ENCODE data around the gene ZGLP1. TPM values are rescaled to one million over a fixed set of nuclear protein-coding genes. Genes with fewer than 3 reads are reported as not detected.

The ZGLP1 gene
- polyA plus RNA-seq, 1 donor (not counting 4 experiments of a cell fraction or from before 2014, with no cell fraction given), result 0.43 TPM

- H3K36me3 ChIP-seq (ENCODE audit: control insufficient read depth in 2 of 2, extremely low read depth in 1 of 2, insufficient read depth in 2 of 2, low read length in 2 of 2), result no peaks in the 10 kb centered on the region
- peaks cover 40% of the 10 kb centered on the region for H3K4me1 ChIP-seq (ENCODE audit: control insufficient read depth, extremely low read depth, insufficient read depth, low read length)
- no peaks in the 10 kb centered on the region for H3K9me1 ChIP-seq (ENCODE audit: control insufficient read depth, extremely low read depth, insufficient read depth, low read length)
- H3K79me2 ChIP-seq (ENCODE audit: control insufficient read depth, insufficient read depth, low read length), result no peaks in the 10 kb centered on the region
- peak overlapping the region; percentile 43 for H2AFZ ChIP-seq (ENCODE audit: control insufficient read depth, low read length)
- no peak overlapping the region for H3K27ac ChIP-seq (ENCODE audit: control insufficient read depth, insufficient read depth, low read length)
- TF ChIP-seq CTCF (optimal IDR thresholded peaks at IDR 0.05 in 1 of 3, IDR thresholded peaks at IDR 0.05 in 1 of 3, conservative IDR thresholded peaks at IDR 0.05 in 1 of 3; ENCODE audit: extremely low read depth in 1 of 3, insufficient read depth in 2 of 3, low read length in 3 of 3), result no peak
- TF ChIP-seq EZH2 (IDR thresholded peaks at IDR 0.05; ENCODE audit: low read length), result peak; percentile 61
- H3K9me3 ChIP-seq (ENCODE audit: control insufficient read depth, low read depth, low read length), result no peaks in the 10 kb centered on the region
- peak overlapping the region; percentile 90 for H3K4me2 ChIP-seq (ENCODE audit: control insufficient read depth, extremely low read depth, insufficient read depth, low read depth, low read length)
- dilution Hi-C loops (cut with MboI; ENCODE audit: extremely low pct_ligation_motif_present, low sequenced_read_pairs), result no loop called here
- H3K9ac ChIP-seq (ENCODE audit: control insufficient read depth, extremely low read depth, insufficient read depth, low read length), result no peak overlapping the region
- H4K20me1 ChIP-seq (ENCODE audit: control insufficient read depth, extremely low read depth, insufficient read depth, low read length), result no peaks in the 10 kb centered on the region
- DNase-seq (ENCODE audit: low read depth, low spot score), result no peak
- H3K4me3 ChIP-seq (ENCODE audit: control insufficient read depth in 2 of 3, extremely low read depth in 1 of 3, insufficient read depth in 2 of 3, low read depth in 1 of 3, low read length in 3 of 3), result peak overlapping the region; percentile 27 to 66 (median 57)
- H3K27me3 ChIP-seq (ENCODE audit: control insufficient read depth, extremely low read depth, insufficient read depth, low read length), result peaks cover 75% of the 10 kb centered on the region
- no peak for FAIRE-seq
These were observed 19.2 kb downstream of the ZGLP1 start for GRCh38 chr19:10290357-10290875.

DNA sequence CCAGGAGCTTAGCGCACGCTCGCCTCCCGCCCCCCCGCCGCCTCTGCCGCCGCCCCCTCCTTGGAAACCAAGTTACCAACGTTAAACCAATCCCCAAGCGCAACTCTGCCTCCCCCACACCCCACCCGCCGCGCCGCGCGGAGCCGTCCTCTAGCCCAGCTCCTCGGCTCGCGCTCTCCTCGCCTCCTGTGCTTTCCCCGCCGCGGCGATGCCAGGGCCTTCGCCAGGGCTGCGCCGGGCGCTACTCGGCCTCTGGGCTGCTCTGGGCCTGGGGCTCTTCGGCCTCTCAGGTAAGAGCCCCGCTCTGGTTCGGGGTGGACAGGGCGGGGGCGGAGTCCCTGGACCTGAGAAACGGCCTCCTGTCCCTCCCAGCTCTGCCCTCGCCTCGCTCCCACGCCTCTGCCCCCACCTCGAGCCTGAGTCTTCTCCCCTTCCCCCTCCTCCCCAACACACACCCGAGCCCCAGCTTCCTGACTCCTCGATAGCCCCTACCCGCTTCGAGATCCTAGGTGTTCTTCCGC is 19.7 kb downstream of the ZGLP1 start, which contains the start of gene ICAM5:
TSS of gene ICAM5 (plus strand) at position 117 of the 521 bp plus-strand sequence. CDS start at position 209, 92 bp downstream.
- no peaks in the 10 kb centered on the region for H3K36me3 ChIP-seq (ENCODE audit: control insufficient read depth in 2 of 2, extremely low read depth in 1 of 2, insufficient read depth in 2 of 2, low read length in 2 of 2)
- H3K9me3 ChIP-seq (ENCODE audit: control insufficient read depth, low read depth, low read length), result no peaks in the 10 kb centered on the region
- H3K4me1 ChIP-seq (ENCODE audit: control insufficient read depth, extremely low read depth, insufficient read depth, low read length), result peaks cover 40% of the 10 kb centered on the region
- DNase-seq (ENCODE audit: low read depth, low spot score) (no peak), FAIRE-seq (no peak)
- peaks cover 70% of the 10 kb centered on the region for H3K27me3 ChIP-seq (ENCODE audit: control insufficient read depth, extremely low read depth, insufficient read depth, low read length)
- peak within 1 kb of the TSS; percentile 90 for H3K4me2 ChIP-seq (ENCODE audit: control insufficient read depth, extremely low read depth, insufficient read depth, low read depth, low read length)
- peak within 1 kb of the TSS; percentile 27 to 66 (median 57) for H3K4me3 ChIP-seq (ENCODE audit: control insufficient read depth in 2 of 3, extremely low read depth in 1 of 3, insufficient read depth in 2 of 3, low read depth in 1 of 3, low read length in 3 of 3)
- H3K27ac ChIP-seq (ENCODE audit: control insufficient read depth, insufficient read depth, low read length), result no peak within 1 kb of the TSS
- no peaks in the 10 kb centered on the region for H4K20me1 ChIP-seq (ENCODE audit: control insufficient read depth, extremely low read depth, insufficient read depth, low read length)
- dilution Hi-C loops (cut with MboI; ENCODE audit: extremely low pct_ligation_motif_present, low sequenced_read_pairs), result no loop called here
- no peaks in the 10 kb centered on the region for H3K79me2 ChIP-seq (ENCODE audit: control insufficient read depth, insufficient read depth, low read length)
- H2AFZ ChIP-seq (ENCODE audit: control insufficient read depth, low read length), result peak within 1 kb of the TSS; percentile 66
- no peak for TF ChIP-seq CTCF (optimal IDR thresholded peaks at IDR 0.05 in 1 of 3, IDR thresholded peaks at IDR 0.05 in 1 of 3, conservative IDR thresholded peaks at IDR 0.05 in 1 of 3; ENCODE audit: extremely low read depth in 1 of 3, insufficient read depth in 2 of 3, low read length in 3 of 3)
- peak within 1 kb of the TSS; percentile 4 for H3K9ac ChIP-seq (ENCODE audit: control insufficient read depth, extremely low read depth, insufficient read depth, low read length)
- no peaks in the 10 kb centered on the region for H3K9me1 ChIP-seq (ENCODE audit: control insufficient read depth, extremely low read depth, insufficient read depth, low read length)
